ENCODE data around the gene COPS4.

- TF ChIP-seq SUZ12 (IDR thresholded peaks at IDR 0.05; ENCODE audit: extremely low read depth, insufficient read depth, insufficient read length), result no peak
- TF ChIP-seq YY1 (IDR thresholded peaks at IDR 0.05; ENCODE audit: insufficient read depth, insufficient read length), result no peak
Observed at GRCh38 chr4:83012687-83013419, 22.1 kb upstream of the COPS4 start.

All from NT2/D1 (cell line).